Cerebellar nuclear complex (tissue), 1 donor: ENCODE results near the gene APBB2.

Experiments used
- DNase-seq, 2 experiments: peaks; one replicate each; lab custom pipeline; 2025; lab: John Stamatoyannopoulos, UW

Gene APBB2

DNA sequence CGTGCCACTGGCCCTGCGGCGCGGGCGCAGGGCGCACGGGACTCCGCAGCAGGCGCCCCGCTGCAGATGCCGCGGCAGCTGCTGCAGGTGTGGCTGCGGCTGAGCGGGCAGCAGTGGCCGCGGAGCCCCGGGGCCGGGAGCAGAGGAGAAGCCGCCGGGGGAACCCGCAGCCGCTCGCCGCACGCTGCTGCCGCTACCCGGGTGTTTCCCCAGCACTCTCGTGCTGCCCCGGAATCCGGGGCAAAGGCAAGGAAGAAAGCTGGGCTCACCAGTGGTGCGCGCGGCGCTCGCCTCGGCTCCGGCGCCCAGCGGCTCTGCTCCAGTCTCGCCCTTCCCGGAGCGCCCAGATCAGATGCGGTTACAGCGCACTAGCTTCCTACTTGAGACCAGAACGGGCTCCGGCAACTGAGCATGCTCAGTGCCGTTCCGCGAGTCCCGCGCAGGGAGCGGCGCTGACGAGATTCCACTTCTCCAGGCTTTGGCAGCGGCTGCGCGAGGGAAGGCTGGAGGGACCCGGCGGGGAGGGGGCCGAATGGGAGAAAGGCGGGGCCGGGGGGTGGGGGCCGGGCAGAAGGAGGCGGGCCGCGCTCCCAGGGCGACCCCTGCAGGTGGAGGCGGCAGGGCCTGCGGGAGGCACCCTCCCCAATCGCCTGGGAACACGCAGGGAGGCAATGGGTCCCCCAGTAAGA is at the start of gene APBB2:
Gene APBB2, minus strand, starts transcription at position 407 of the 689 bp plus-strand sequence. CDS start 181,288 bp downstream, outside the sequence.
- DNase-seq = peak; percentile 24 to 59

- DNase-seq = no peak
Measured at GRCh38 chr4:41262198-41262597, 47.9 kb upstream of the APBB2 start.

DNA sequence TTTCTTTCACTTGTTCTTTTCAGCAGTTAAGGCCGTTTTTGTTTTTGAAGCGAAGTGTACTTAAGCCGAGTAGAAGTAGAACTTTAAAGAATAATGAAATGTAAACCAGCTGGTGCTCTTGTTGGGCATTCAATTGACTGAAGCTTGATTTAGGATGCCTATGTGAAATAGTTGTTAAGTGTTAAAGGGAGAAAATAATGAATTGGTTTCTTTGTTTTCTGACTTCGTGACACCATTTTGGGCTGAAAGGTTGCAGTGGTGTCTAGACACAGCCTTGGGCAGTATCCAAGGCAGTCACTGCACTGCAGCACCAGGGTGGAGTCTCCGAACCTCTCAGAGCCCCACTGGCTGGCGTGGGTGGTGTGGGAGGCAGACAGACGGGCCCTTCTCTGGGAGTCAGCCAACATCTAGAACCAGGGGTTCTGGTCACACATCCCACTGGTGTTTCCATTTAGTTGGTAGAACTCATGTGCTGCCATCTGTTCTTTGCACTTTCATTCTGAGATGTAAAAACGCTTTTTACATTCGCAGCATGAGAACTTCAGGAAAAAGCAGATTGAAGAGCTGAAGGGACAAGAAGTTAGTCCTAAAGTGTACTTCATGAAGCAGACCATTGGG is 45.9 kb upstream of the APBB2 start:
- DNase-seq = no peak

DNA sequence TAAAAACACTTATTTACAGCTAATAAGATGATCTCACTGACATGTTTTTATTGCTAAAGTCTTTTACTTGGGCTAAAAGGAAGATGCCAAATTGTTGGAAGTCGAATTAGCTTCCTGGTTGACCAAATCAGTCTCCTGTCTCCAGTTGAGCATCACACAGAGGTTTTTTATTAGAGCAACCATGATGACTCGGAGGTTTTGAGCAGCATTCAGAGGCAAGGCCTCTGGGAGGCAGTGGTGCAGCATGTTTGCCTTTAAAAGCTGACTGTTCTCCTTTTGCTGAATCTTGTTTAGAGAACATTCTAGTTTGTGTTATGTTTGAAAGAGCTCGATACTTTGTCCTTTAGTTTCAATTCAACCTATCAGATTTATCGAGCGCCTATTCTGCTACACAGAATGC is 44.4 kb upstream of the APBB2 start:
- DNase-seq = peak in 1 of 2 experiments; percentile 3

DNA sequence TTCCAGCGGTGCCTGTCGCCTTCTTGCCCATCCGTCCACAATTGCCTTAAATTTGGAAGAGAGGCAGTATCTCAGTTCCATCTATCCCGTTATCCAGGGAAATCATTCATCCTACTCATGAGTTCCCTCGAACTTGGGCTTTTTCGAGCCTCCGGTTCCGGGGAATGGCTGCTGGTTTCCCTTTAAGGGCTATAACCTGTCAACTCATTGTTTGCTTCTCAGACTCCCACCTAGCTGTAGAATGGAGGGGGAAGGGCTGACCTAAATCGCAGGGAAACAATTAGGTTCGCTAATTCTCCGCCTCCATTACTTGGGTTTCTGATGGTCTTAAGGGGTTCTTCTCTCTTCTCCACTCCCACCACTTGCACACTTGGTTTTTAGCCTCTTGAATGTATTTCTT is 43.6 kb upstream of the APBB2 start:
- no peak for DNase-seq

DNA sequence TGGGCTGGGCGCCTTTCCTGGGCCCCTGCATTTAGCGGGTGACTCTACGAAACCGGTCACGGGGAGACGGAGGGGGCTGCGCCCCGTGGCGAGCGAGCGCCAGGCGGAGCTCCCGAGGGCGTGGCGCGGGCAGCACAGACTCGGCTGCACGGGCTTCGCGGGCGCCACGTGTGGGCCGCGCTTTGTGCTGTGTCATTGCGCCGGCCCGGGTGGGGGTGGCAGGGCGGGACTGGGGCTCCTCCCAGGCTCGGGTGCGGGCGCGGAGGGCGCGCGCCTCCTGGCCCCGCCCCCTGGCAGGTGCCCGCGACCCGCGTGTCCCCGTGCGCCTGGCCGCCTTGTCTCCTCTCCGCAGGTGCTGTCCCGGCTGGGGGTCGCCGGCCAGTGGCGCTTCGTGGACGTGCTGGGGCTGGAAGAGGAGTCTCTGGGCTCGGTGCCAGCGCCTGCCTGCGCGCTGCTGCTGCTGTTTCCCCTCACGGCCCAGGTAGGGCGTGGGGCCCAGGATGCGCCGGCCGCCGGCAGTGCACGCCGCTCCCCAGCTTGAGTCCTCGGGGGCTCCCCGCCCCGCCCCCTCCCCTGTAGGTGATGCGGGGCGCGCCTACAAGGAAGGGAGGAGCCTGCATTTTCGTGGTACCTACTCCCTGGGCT is 43.0 kb upstream of the APBB2 start:
- no peak for DNase-seq

DNA sequence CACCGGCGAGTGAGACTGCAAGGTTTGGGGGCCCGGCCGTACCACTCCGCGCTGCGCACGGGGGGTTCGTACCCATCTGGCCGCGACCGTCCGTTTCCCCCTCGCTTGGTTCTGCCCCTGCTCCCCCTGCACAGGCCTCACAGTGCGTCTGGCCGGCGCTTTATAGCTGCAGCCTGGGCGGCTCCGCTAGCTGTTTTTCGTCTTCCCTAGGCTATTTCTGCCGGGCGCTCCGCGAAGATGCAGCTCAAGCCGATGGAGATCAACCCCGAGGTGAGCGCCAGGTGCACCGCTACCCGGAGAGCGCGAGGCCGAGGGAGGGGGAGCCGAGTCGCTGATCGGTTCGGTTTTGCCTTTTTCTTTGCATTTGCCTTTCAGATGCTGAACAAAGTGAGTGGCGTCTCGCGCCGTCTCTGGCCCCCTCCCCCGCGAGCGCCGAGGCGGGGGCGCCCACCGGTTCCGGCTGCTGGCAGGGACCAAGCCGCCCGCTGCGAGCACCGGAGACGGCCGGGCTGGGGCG is 42.5 kb upstream of the APBB2 start, which contains the start of gene UCHL1:
Gene UCHL1, plus strand, starts transcription at position 189 of the 517 bp plus-strand sequence. Its CDS starts 49 bp downstream, at position 238.
- peak; percentile 51 to 80 for DNase-seq

GRCh38 chr4:41256131-41256739 is 41.9 kb upstream of the APBB2 start:
- no peak for DNase-seq

GRCh38 chr4:41245983-41246382 is 31.6 kb upstream of the APBB2 start:
- DNase-seq = no peak

DNA sequence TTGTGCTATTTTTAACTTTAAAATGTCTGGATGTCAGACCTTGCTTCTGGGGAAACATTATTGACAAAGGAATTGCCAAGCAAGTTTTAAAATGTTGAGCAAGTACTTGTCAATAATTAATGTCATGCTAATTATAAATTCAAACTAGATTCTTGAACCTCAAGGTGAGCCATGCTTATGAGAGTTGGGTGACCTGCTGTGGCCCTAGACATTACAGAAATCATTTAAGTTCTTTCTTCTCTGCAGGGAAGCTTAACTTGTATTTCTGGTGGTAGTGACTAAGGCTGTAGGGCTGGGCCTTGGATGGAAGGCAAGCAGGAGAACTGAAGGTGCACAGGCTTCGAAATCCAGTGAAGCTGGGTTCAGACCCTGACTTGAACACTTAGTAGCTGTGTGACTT is 27.6 kb upstream of the APBB2 start:
- DNase-seq = no peak

DNA sequence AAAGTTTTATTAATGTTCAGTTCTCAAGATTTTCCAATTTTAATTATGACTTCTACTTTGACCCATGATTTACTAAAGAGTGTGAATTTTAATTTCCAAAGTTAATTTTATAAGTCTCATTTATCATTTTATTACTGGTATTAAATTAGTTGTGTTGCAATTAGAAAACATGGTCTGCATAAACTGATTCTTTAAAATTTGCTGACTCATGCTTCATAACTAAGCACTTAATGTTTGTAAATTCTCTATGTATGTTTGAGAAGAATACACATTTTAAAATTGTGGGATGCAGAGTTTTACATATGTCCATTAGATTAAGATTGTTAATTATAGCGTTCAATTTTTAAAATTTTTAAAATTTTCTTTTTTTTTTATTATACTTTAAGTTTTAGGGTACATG is 22.2 kb upstream of the APBB2 start:
- DNase-seq = no peak

GRCh38 chr4:41236032-41236431 is 21.7 kb upstream of the APBB2 start:
- no peak for DNase-seq

DNA sequence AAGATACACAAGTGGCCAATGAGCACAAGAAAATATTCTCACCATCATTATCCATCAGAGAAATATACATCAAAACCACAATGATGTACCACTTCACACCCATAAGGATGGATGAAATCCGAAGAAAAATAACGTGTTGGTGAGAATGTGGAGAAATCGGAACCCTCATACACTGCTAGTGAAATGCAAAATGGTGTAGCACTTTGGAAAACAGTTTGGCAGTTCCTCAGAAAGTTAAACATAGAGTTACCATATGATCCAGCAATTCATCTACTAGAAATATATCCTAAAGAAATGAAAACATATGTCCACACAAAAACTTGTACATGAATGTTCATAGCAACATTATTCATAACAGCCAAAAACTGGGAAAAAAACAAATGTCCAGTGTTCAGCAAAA is 18.5 kb upstream of the APBB2 start:
- DNase-seq = no peak

GRCh38 chr4:41232406-41232805 is 18.1 kb upstream of the APBB2 start:
- DNase-seq = no peak

- no peak for DNase-seq
Measured at GRCh38 chr4:41227902-41228301, 13.6 kb upstream of the APBB2 start.

- no peak for DNase-seq
Measured at GRCh38 chr4:41221850-41222645, 7.7 kb upstream of the APBB2 start.

DNA sequence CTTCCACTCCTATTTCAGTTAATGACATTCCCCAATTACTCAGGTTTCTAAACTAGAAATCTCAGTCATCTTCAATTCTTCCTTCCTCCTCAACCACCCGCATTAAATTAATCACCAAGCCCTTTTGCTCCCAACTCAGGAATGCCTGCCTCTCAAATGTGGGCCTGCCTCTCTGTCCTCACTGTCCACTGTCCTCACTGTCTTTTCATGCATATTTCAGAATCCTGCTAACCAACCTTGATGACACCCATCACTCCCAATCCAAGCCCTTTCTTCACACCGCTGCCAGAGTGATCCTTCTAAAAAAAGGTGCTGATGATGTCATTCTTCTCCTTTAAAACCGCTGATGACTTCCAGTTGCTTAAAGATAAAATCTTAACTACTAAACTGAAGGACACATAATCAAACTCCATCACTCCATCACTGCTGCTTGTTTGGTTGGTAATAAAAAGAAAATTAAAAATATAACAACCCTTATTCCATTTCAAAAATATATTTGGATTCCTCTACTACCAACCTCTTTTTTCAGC is 5.1 kb upstream of the APBB2 start:
- no peak for DNase-seq

DNA sequence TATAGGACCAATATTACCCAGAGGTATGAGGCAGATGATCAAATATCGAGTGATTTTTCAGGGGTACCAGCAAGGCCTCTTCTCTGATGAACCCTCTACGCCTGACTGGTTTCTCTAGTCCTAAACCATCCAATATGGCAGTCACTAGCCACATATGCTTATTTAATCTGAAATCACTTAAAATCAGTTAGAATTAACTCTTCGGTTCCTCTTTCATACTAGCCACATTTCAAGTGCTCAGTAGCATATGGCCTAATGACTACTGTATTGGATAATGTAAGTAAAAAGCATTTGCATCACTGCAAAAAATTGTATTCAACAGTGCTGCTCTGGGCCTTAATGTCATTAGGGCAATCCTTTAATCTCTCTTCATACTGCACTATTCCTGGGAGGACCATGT is 4.4 kb upstream of the APBB2 start:
- no peak for DNase-seq

GRCh38 chr4:41217374-41217773 is 3.0 kb upstream of the APBB2 start:
- DNase-seq = no peak

- DNase-seq = no peak
Measured at GRCh38 chr4:41217020-41217333, 2.6 kb upstream of the APBB2 start.

GRCh38 chr4:41216294-41217019 is 2.1 kb upstream of the APBB2 start:
- DNase-seq = no peak
